H1 (cell line): ENCODE results near the gene CMSS1. TPM values are rescaled to one million over a fixed set of nuclear protein-coding genes. Genes with fewer than 3 reads are reported as not detected.

Experiments
- CEBPB ChIP-seq: IDR thresholded peaks from 2 replicates; pipeline ENCODE4 v1.6.1; 2012; ENCODE audit warnings: low read depth, low read length
- JUN ChIP-seq: IDR thresholded peaks from 2 replicates; pipeline ENCODE4 v1.6.1; 2011; ENCODE audit warnings: low read depth, mild to moderate bottlenecking, improper control_type of control experiment, low read length
- RXRA ChIP-seq: IDR thresholded peaks from 2 replicates; pipeline ENCODE4 v1.6.1; 2011; ENCODE audit warnings: low read depth, mild to moderate bottlenecking, low read length, moderate library complexity; ENCODE audit not compliant: insufficient read depth
- SAP30 ChIP-seq: fragments of 300-600 bp; sonication (generic); IDR thresholded peaks from 2 replicates; pipeline ENCODE4 v1.7.1; 2012; ENCODE audit warnings: low read length, moderate library complexity, mild to moderate bottlenecking, inconsistent platforms; ENCODE audit not compliant: insufficient read depth, insufficient replicate concordance
- polyA plus RNA-seq, 7 experiments: library from polyadenylated mRNA; depleted of rRNA in 3 of 7; stranded (reverse) in 5 of 7; unstranded in 2 of 7; fragments of >200 nt in 5 of 7; fragments of 200-250 nt in 2 of 7; gene quantifications; 1 replicate in 5 of 7; 2 replicates in 1 of 7; 4 replicates in 1 of 7; pipeline versions ENCODE4 v1.2.1 to v1.2.3, GENCODE V29; 2011 to 2013; ENCODE audit warnings: missing spikeins in 2 of 7, mixed read lengths in 2 of 7
- total RNA-seq: library from RNA; stranded (reverse); fragmentation: NEBNext Ultra II Directional; extraction: Animal tissue kit (Norgen Biotek cat#: 25700); gene quantifications from 2 replicates; pipeline ENCODE4 v1.2.1, GENCODE V29; 2021
- TF ChIP-seq, protein P1 (sequence below), 3 experiments: IDR thresholded peaks; 1 replicate in 2 of 3; 2 replicates in 1 of 3; pipeline versions ENCODE4 v1.5.1 to v1.6.1; 2011; ENCODE audit warnings: low read length in 3 of 3, mild to moderate bottlenecking in 3 of 3, inconsistent platforms in 2 of 3, low read depth in 1 of 3, moderate library complexity in 1 of 3; ENCODE audit not compliant: insufficient read depth in 1 of 3; ENCODE audit errors: control extremely low read depth in 1 of 3

CMSS1 gene
- total and polyA plus RNA-seq, 2 of the 8 experiments (the other 6 are each of a cell fraction or from before 2014, with no cell fraction given) = 15.2 to 75.1 TPM

GRCh38 chr3:99777708-99778107 lies 40.0 kb upstream of the CMSS1 start (continued):
- TF ChIP-seq SAP30 = no peak
- no peak for TF ChIP-seq JUN
- TF ChIP-seq CEBPB = no peak
- no peak for TF ChIP-seq RXRA
- TF ChIP-seq, protein P1, sequence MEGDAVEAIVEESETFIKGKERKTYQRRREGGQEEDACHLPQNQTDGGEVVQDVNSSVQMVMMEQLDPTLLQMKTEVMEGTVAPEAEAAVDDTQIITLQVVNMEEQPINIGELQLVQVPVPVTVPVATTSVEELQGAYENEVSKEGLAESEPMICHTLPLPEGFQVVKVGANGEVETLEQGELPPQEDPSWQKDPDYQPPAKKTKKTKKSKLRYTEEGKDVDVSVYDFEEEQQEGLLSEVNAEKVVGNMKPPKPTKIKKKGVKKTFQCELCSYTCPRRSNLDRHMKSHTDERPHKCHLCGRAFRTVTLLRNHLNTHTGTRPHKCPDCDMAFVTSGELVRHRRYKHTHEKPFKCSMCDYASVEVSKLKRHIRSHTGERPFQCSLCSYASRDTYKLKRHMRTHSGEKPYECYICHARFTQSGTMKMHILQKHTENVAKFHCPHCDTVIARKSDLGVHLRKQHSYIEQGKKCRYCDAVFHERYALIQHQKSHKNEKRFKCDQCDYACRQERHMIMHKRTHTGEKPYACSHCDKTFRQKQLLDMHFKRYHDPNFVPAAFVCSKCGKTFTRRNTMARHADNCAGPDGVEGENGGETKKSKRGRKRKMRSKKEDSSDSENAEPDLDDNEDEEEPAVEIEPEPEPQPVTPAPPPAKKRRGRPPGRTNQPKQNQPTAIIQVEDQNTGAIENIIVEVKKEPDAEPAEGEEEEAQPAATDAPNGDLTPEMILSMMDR (IDR thresholded peaks at IDR 0.05; ENCODE audit: control extremely low read depth in 1 of 3, insufficient read depth in 1 of 3, low read depth in 1 of 3, low read length in 3 of 3) = no peak
